HFF-Myc (cell line): ENCODE data around the gene SNED1.

Source experiments
- DNase-seq: peaks from one replicate; pipeline ENCODE4 v3.0.0-alpha.2; 2011; ENCODE audit warnings: low read depth; ENCODE audit errors: extremely low read depth
- H3K4me3 ChIP-seq: replicated peaks from 2 replicates; pipeline ENCODE4 v1.5.1; 2011; ENCODE audit warnings: low read depth, mild to moderate bottlenecking, control low read depth, low read length
- CTCF ChIP-seq: IDR thresholded peaks from 2 replicates; pipeline ENCODE4 v1.5.1; 2012; ENCODE audit warnings: mild to moderate bottlenecking, low read depth, low read length, control low read depth; ENCODE audit errors: missing control alignments

The SNED1 gene

GRCh38 chr2:240953426-240954410, 44.7 kb upstream of the SNED1 start:
- no peak overlapping the region for H3K4me3 ChIP-seq
- no peak for DNase-seq
- no peak for TF ChIP-seq CTCF

- H3K4me3 ChIP-seq: no peak overlapping the region
- no peak for TF ChIP-seq CTCF
- no peak for DNase-seq
These were observed 43.7 kb upstream of the SNED1 start for GRCh38 chr2:240954436-240955305.

GRCh38 chr2:240955306-240956170, 42.9 kb upstream of the SNED1 start:
- DNase-seq: no peak
- no peak for TF ChIP-seq CTCF
- no peak overlapping the region for H3K4me3 ChIP-seq

GRCh38 chr2:240956171-240956934, 42.1 kb upstream of the SNED1 start:
- H3K4me3 ChIP-seq: no peak overlapping the region
- no peak for TF ChIP-seq CTCF
- no peak for DNase-seq

- no peak for TF ChIP-seq CTCF
- DNase-seq: no peak
- H3K4me3 ChIP-seq: no peak overlapping the region
These were observed 41.3 kb upstream of the SNED1 start for GRCh38 chr2:240956935-240957655.
